Right lobe of liver (tissue), 4 donors: Measurements from ENCODE around the gene SNRPA.

Source experiments
- POLR2A ChIP-seq: fragments of 450-650 bp; IDR thresholded peaks from one replicate; pipeline ENCODE4 v1.6.1; 2017; ENCODE audit warnings: antibody characterized with exemption, mild to moderate bottlenecking
- TF ChIP-seq, protein P1 (sequence below), 4 donors: fragments of 200-600 bp in 3 of 4; fragments of 450-650 bp in 1 of 4; IDR thresholded peaks; one replicate each; pipeline versions ENCODE4 v1.5.1 to v1.8.0; 2016 to 2022; ENCODE audit warnings: antibody characterized with exemption in 4 of 4, mild to moderate bottlenecking in 2 of 4
- donor health status: DM: no; HTN: no; CAD: no.
- donor health status: DM: no; HTN: no; CAD: no.
- donor health status: DM: no; HTN: yes; CAD: no.

DNA sequence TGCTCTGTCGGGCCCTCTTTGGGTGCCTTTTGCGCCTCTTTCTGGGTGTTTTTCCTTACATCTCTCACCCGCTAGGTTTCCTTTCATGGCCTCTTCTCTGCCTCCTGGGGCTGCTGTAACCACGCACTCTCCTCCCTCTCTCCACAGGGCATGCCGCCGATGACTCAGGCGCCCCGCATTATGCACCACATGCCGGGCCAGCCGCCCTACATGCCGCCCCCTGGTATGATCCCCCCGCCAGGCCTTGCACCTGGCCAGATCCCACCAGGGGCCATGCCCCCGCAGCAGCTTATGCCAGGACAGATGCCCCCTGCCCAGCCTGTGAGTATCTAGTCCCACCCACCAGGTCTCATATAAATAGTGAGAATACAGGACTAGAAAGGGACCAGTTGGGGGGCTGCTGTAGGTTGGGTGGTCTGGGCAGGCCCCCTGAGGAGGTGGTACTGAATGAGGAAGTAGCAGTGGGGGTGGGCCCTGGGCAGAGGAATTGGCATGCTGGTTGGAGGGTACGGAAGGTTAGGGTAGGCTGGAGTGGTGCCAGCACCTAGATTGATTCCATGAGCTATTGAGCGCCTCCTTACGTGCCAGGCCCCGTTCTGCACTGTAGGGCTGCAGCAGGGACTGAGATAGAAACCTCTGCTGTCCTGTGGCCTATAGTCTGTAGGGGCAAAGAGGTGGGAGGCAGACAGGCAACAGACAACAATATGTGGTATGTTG, 11.9 kb downstream of the SNRPA start:
- TF ChIP-seq, protein P1, sequence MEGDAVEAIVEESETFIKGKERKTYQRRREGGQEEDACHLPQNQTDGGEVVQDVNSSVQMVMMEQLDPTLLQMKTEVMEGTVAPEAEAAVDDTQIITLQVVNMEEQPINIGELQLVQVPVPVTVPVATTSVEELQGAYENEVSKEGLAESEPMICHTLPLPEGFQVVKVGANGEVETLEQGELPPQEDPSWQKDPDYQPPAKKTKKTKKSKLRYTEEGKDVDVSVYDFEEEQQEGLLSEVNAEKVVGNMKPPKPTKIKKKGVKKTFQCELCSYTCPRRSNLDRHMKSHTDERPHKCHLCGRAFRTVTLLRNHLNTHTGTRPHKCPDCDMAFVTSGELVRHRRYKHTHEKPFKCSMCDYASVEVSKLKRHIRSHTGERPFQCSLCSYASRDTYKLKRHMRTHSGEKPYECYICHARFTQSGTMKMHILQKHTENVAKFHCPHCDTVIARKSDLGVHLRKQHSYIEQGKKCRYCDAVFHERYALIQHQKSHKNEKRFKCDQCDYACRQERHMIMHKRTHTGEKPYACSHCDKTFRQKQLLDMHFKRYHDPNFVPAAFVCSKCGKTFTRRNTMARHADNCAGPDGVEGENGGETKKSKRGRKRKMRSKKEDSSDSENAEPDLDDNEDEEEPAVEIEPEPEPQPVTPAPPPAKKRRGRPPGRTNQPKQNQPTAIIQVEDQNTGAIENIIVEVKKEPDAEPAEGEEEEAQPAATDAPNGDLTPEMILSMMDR (IDR thresholded peaks at IDR 0.05) = no peak
- TF ChIP-seq POLR2A = no peak
